SK-N-SH (cell line): ENCODE data around the gene CNIH3. TPM values are rescaled to one million over a fixed set of nuclear protein-coding genes. Genes with fewer than 3 reads are reported as not detected.
A peak's percentile ranks its signal among the peaks of the same experiment; 100 is the strongest.

Experiments
- CTCF ChIA-PET: fragments of 300-600, 350-600 bp; formaldehyde crosslinking; extraction: SDS; loops from one replicate; lab custom pipeline; 2021; lab: Yijun Ruan, JAX
- POLR2A ChIA-PET: fragments of 350-600 bp; sonication (Branson Sonifier 250); formaldehyde crosslinking; extraction: SDS; loops from one replicate; lab custom pipeline; 2020; ENCODE audit warnings: antibody characterized with exemption, inconsistent platforms; lab: Yijun Ruan, JAX
- DNase-seq: peaks from one replicate; pipeline ENCODE4 v3.0.0; 2012
- H2AFZ ChIP-seq: fragments of 200-600 bp; sonication (generic); 2 replicates; pipeline ENCODE4 v1.8.1; 2016; ENCODE audit warnings: antibody characterized with exemption, mild to moderate bottlenecking, low read depth
- H3F3A ChIP-seq: fragments of 200-600 bp; sonication (generic); replicated peaks from 2 replicates; pipeline ENCODE3; 2016; ENCODE audit warnings: antibody characterized with exemption, mild to moderate bottlenecking; ENCODE audit not compliant: insufficient read depth
- H3K27ac ChIP-seq, 2 experiments: fragments of 200-500 bp in 1 of 2; fragments of 200-600 bp in 1 of 2; sonication (Bioruptor generic) in 1 of 2; sonication (generic), shearing (Covaris generic) in 1 of 2; 2 replicates each; pipeline versions ENCODE4 v1.5.1 to v1.6.1; 2014 to 2016; ENCODE audit warnings: low read depth in 2 of 2, inconsistent platforms in 1 of 2, low read length in 1 of 2, mild to moderate bottlenecking in 1 of 2, mixed read lengths in 1 of 2
- H3K27me3 ChIP-seq: fragments of 200-600 bp; sonication (generic), shearing (Covaris generic); 2 replicates; pipeline ENCODE4 v1.6.1; 2016; ENCODE audit warnings: mixed run types; ENCODE audit not compliant: insufficient read depth
- H3K36me3 ChIP-seq, 2 experiments: fragments of 200-500 bp in 1 of 2; fragments of 200-600 bp in 1 of 2; sonication (Bioruptor generic) in 1 of 2; sonication (generic) in 1 of 2; replicated peaks in 1 of 2; 2 replicates each; pipeline versions ENCODE3 to v1.5.1; 2014 to 2016; ENCODE audit warnings: low read length in 1 of 2, mild to moderate bottlenecking in 1 of 2; ENCODE audit not compliant: insufficient read depth in 2 of 2, control insufficient read depth in 1 of 2
- H3K4me1 ChIP-seq, 2 experiments: fragments of 200-500 bp in 1 of 2; fragments of 200-600 bp in 1 of 2; sonication (Bioruptor generic) in 1 of 2; sonication (generic), shearing (Covaris generic) in 1 of 2; 2 replicates each; pipeline versions ENCODE4 v1.5.1 to v1.6.1; 2014 to 2016; ENCODE audit warnings: low read depth in 1 of 2, low read length in 1 of 2, mixed run types in 1 of 2; ENCODE audit not compliant: insufficient read depth in 2 of 2, control insufficient read depth in 1 of 2
- H3K4me2 ChIP-seq: fragments of 200-600 bp; sonication (generic), shearing (Covaris generic); 2 replicates; pipeline ENCODE4 v1.6.1; 2017; ENCODE audit warnings: mixed run types
- H3K4me3 ChIP-seq, 2 experiments: fragments of 200-500 bp in 1 of 2; fragments of 200-600 bp in 1 of 2; sonication (Bioruptor generic) in 1 of 2; sonication (generic), shearing (Covaris generic) in 1 of 2; 2 replicates each; pipeline versions ENCODE4 v1.5.1 to v1.8.1; 2014 to 2016; ENCODE audit warnings: low read depth in 2 of 2, inconsistent platforms in 1 of 2, low read length in 1 of 2, mild to moderate bottlenecking in 1 of 2, mixed read lengths in 1 of 2, moderate library complexity in 1 of 2
- H3K79me2 ChIP-seq: fragments of 200-600 bp; sonication (generic); 2 replicates; pipeline ENCODE4 v1.8.1; 2017; ENCODE audit warnings: mild to moderate bottlenecking; ENCODE audit not compliant: insufficient read depth
- H3K9ac ChIP-seq: fragments of 200-600 bp; sonication (generic); 2 replicates; pipeline ENCODE4 v1.6.1; 2017; ENCODE audit warnings: mixed run types
- H3K9me2 ChIP-seq: fragments of 200-600 bp; sonication (generic); 2 replicates; pipeline ENCODE4 v1.6.1; 2017; ENCODE audit warnings: mixed run types
- H3K9me3 ChIP-seq: fragments of 200-600 bp; sonication (generic); 2 replicates; pipeline ENCODE4 v1.6.1; 2017; ENCODE audit warnings: mixed run types, mild to moderate bottlenecking, moderate library complexity
- H4K20me1 ChIP-seq: fragments of 200-600 bp; sonication (generic); 2 replicates; pipeline ENCODE4 v1.6.1; 2017; ENCODE audit warnings: mild to moderate bottlenecking, mixed run types; ENCODE audit not compliant: insufficient read depth
- CHD2 ChIP-seq: fragments of 150-350 bp; IDR thresholded peaks from 2 replicates; pipeline ENCODE4 v1.6.1; 2018; ENCODE audit warnings: low read length; ENCODE audit not compliant: partially characterized antibody
- EP300 ChIP-seq, 2 experiments: IDR thresholded peaks; 2 replicates each; pipeline versions ENCODE4 v1.4.0 to v1.6.1; 2012; ENCODE audit warnings: borderline replicate concordance in 1 of 2, low read depth in 1 of 2, low read length in 1 of 2
- EZH2phosphoT487 ChIP-seq: fragments of 200-600 bp; sonication (generic); IDR thresholded peaks from 2 replicates; pipeline ENCODE4 v1.6.1; 2017; ENCODE audit warnings: low read depth, mixed run types, mild to moderate bottlenecking, antibody characterized with exemption, moderate library complexity, borderline replicate concordance
- FOSL2 ChIP-seq: IDR thresholded peaks from 2 replicates; pipeline ENCODE4 v1.4.0; 2012; ENCODE audit warnings: low read depth, mild to moderate bottlenecking, moderate library complexity, borderline replicate concordance
- FOXM1 ChIP-seq: IDR thresholded peaks from 2 replicates; pipeline ENCODE4 v1.4.0; 2012; ENCODE audit warnings: low read depth, mild to moderate bottlenecking
- IRF3 ChIP-seq: fragments of 150-350 bp; IDR thresholded peaks from 2 replicates; pipeline ENCODE4 v1.6.1; 2016; ENCODE audit warnings: mild to moderate bottlenecking, low read depth, low read length
- MEF2A ChIP-seq: IDR thresholded peaks from 2 replicates; pipeline ENCODE4 v1.4.0; 2012; ENCODE audit warnings: low read depth, borderline replicate concordance
- PBX3 ChIP-seq: IDR thresholded peaks from 2 replicates; pipeline ENCODE4; 2012
- RAD21 ChIP-seq: IDR thresholded peaks from 2 replicates; pipeline ENCODE4 v1.6.1; 2012; ENCODE audit warnings: mild to moderate bottlenecking, low read length
- RCOR1 ChIP-seq: fragments of 150-350 bp; IDR thresholded peaks from 2 replicates; pipeline ENCODE4 v1.6.1; 2017; ENCODE audit warnings: antibody characterized with exemption, low read length
- RFX5 ChIP-seq: IDR thresholded peaks from 2 replicates; pipeline ENCODE4 v1.6.1; 2012; ENCODE audit warnings: mild to moderate bottlenecking, improper control_type of control experiment, low read length
- RXRA ChIP-seq: IDR thresholded peaks from 2 replicates; pipeline ENCODE4 v1.4.0; 2012; ENCODE audit warnings: low read depth, mild to moderate bottlenecking, borderline replicate concordance
- TAF1 ChIP-seq: IDR thresholded peaks from 2 replicates; pipeline ENCODE4 v1.6.1; 2012; ENCODE audit warnings: low read depth, mild to moderate bottlenecking, low read length, moderate library complexity, borderline replicate concordance
- TEAD4 ChIP-seq: IDR thresholded peaks from 2 replicates; pipeline ENCODE4 v1.4.0; 2012; ENCODE audit warnings: mild to moderate bottlenecking, borderline replicate concordance; ENCODE audit not compliant: insufficient read depth
- WGBS: methylation state at CpG from one replicate; pipeline ENCODE4 v1.1.6; 2017; ENCODE audit warnings: low lambda C conversion rate; 5-methylcytosine and 5-hydroxymethylcytosine counted together
- polyA plus RNA-seq, 3 experiments: library from polyadenylated mRNA; depleted of rRNA; stranded (reverse); fragments of >200 nt; gene quantifications; 2 replicates each; pipeline ENCODE4 v1.2.3, GENCODE V29; 2012
- TF ChIP-seq, protein P1 (sequence below): IDR thresholded peaks from 2 replicates; pipeline ENCODE4 v1.4.0; 2012; ENCODE audit warnings: low read depth, borderline replicate concordance

CNIH3 gene
- polyA plus RNA-seq, 1 of the 3 experiments (the other 2 are of a cell fraction), result 18.8 TPM

- peaks cover 36% of the 10 kb centered on the region for H3F3A ChIP-seq
- peaks cover 0 to 14% of the 10 kb centered on the region in 2 experiments for H3K36me3 ChIP-seq
- TF ChIP-seq FOSL2 (no peak), FOXM1 (no peak), RAD21 (no peak), RFX5 (no peak), CHD2 (no peak), EP300 (IDR thresholded peaks at IDR 0.05; ENCODE audit: borderline replicate concordance in 1 of 2, low read depth in 1 of 2, low read length in 1 of 2) (no peak), IRF3 (no peak), TAF1 (no peak), TEAD4 (no peak), MEF2A (no peak), EZH2phosphoT487 (no peak), PBX3 (no peak), RCOR1 (no peak), RXRA (no peak)
- TF ChIP-seq, protein P1, sequence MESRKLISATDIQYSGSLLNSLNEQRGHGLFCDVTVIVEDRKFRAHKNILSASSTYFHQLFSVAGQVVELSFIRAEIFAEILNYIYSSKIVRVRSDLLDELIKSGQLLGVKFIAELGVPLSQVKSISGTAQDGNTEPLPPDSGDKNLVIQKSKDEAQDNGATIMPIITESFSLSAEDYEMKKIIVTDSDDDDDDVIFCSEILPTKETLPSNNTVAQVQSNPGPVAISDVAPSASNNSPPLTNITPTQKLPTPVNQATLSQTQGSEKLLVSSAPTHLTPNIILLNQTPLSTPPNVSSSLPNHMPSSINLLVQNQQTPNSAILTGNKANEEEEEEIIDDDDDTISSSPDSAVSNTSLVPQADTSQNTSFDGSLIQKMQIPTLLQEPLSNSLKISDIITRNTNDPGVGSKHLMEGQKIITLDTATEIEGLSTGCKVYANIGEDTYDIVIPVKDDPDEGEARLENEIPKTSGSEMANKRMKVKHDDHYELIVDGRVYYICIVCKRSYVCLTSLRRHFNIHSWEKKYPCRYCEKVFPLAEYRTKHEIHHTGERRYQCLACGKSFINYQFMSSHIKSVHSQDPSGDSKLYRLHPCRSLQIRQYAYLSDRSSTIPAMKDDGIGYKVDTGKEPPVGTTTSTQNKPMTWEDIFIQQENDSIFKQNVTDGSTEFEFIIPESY, result no peak
- H3K4me2 ChIP-seq, result peak overlapping the region; percentile 61
- POLR2A ChIA-PET, result no interaction called here
- H4K20me1 ChIP-seq, result peaks cover 12% of the 10 kb centered on the region; the same call in 1 of the 2 replicates
- H3K79me2 ChIP-seq, result peaks cover 81% of the 10 kb centered on the region
- H2AFZ ChIP-seq, result no peak overlapping the region
- CTCF ChIA-PET, result interaction anchor here (0.6 to 2.4 kb wide), 4 partner anchors 18 to 23 kb away, joined by 3 to 9 read pairs (median 3); no protein-coding TSS in a partner anchor
- no peaks in the 10 kb centered on the region for H3K27me3 ChIP-seq
- WGBS, result 71% methylated on average over 7 of the region's 7 CpGs
- peak overlapping the region in 1 of 2 experiments; percentile 95; a peak in 3 of 4 replicates for H3K27ac ChIP-seq
- no peaks in the 10 kb centered on the region for H3K9me2 ChIP-seq
- DNase-seq, result no peak
- H3K4me1 ChIP-seq, result peaks cover 12 to 40% of the 10 kb centered on the region in 2 experiments
- no peaks in the 10 kb centered on the region for H3K9me3 ChIP-seq
- no peak overlapping the region for H3K4me3 ChIP-seq
- no peak overlapping the region; the same call in 1 of the 2 replicates for H3K9ac ChIP-seq
These were observed 5.9 kb downstream of the CNIH3 start for GRCh38 chr1:224621813-224622682.
